ENCODE data around the gene CPEB4. TPM values are rescaled to one million over a fixed set of nuclear protein-coding genes. Genes with fewer than 3 reads are reported as not detected.

Gene CPEB4
- total and polyA plus RNA-seq, 12 donors: 34.4 to 381 (median 149) TPM

DNA sequence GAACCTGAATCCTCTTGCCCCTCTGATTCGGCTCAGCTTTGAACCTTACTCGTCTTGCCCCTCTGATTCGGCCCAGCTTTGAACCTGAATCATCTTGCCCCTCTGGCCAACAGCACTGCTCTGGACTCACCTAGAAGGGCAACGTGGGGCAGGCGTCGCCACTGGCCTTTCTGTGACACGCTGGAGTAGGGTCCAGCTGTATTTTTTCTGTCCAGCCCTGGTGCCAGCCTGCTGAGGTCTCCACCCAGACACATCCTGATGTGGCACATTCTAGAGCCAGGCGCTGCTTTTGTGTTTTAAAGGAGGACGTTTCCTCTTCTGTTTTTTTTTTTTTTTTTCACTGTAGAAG lies 15.2 kb upstream of the CPEB4 start:
- 64 to 84% (median 76%) methylated on average over 8 to 9 of the region's 9 CpGs for WGBS, 4 donors
- Histone ChIP-seq H3K36me3 (replicated peaks in 1 of 2) (no peaks in the 10 kb centered on the region), H3K27me3 (no peaks in the 10 kb centered on the region), H3K4me3 (no peak overlapping the region), H3K4me1 (replicated peaks in 1 of 2) (no peaks in the 10 kb centered on the region), H3K9me3 (replicated peaks in 1 of 3) (no peaks in the 10 kb centered on the region), H3K27ac (peak overlapping the region in 2 of 5 donors; percentile 49 to 52)
- intact Hi-C loops (cut with DNase I): no loop called here
- DNase-seq: peak in 1 of 7 donors; percentile 59
- TF ChIP-seq CTCF (IDR thresholded peaks at IDR 0.05) (no peak), POLR2A (IDR thresholded peaks at IDR 0.05) (no peak)

- Histone ChIP-seq H3K36me3 (replicated peaks in 1 of 2) (no peaks in the 10 kb centered on the region), H3K9me3 (replicated peaks in 1 of 3) (no peaks in the 10 kb centered on the region), H3K27ac (peak overlapping the region in 1 of 5 donors; percentile 49), H3K4me1 (replicated peaks in 1 of 2) (peaks cover 4 to 5% of the 10 kb centered on the region in 2 donors), H3K4me3 (no peak overlapping the region), H3K27me3 (no peaks in the 10 kb centered on the region)
- intact Hi-C loops (cut with DNase I): no loop called here
- TF ChIP-seq POLR2A (IDR thresholded peaks at IDR 0.05) (no peak), CTCF (IDR thresholded peaks at IDR 0.05) (no peak)
- DNase-seq: no peak
- WGBS, 4 donors: 87 to 92% (median 89%) methylated on average over 4 of the region's 4 CpGs
These were observed 14.7 kb upstream of the CPEB4 start for GRCh38 chr5:173873306-173873922.

DNA sequence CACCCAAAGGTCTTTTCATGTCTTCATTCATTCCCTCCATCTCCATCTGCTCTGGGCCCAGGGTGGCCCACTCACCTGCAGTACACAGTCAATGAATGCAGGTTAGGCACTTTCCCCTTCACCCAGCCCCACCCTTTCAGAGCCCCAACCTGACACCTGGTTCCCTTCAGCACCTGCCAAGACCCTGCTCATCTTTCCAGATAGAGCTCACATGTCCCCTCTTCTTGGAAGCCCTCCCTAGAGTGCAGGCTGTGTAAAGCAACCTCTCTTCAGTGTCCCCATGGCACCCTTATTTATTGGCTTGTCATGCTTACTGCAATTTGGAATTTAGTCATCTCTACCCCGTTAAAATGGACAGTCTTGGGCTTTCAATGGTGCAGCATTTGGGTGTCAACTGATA lies 13.0 kb upstream of the CPEB4 start:
- intact Hi-C loops (cut with DNase I): no loop called here
- WGBS, 4 donors: 63 to 79% (median 71%) methylated on average over 1 of the region's 1 CpG
- DNase-seq: no peak
- no peak overlapping the region for H3K4me3 ChIP-seq
- H3K27ac ChIP-seq: no peak overlapping the region
- no peaks in the 10 kb centered on the region for H3K9me3 ChIP-seq (replicated peaks in 1 of 3)
- no peaks in the 10 kb centered on the region for H3K36me3 ChIP-seq (replicated peaks in 1 of 2)
- TF ChIP-seq POLR2A (IDR thresholded peaks at IDR 0.05): no peak
- no peak for TF ChIP-seq CTCF (IDR thresholded peaks at IDR 0.05)
- H3K27me3 ChIP-seq: no peaks in the 10 kb centered on the region
- H3K4me1 ChIP-seq (replicated peaks in 1 of 2): peaks cover 12 to 15% of the 10 kb centered on the region in 2 donors

DNA sequence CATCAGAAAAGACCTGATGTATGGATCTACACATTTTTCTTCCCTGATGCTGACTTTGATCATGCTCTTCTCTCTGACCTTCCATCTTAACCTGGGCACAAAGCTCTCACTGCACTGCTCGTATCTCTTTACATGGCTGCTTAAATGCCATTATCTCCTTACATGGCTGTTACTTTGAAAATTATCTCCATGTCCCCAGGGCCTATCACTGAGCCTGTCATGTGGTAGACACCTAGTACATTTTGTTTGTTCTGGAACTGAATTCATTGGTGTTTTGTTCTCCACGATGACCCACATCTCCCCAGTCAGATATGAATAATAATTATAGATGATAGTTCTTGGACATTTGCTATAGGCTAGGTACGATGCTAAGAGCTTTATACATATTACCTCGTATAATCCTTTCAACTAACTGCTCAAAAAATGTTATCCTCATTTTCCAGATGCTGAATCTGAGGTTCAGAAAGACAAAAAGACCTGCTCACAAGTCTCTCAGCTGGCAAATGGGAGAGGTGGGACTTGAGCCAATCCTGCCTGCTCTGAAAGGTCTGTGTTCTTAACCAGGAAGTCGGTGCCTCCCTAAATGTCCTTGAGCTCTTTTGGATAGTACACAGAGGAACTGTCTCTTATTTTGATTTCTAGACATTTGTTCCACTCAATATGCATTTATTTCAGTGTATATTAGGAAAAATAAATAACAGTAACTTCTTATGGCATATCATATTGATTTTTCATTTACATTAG lies 9.8 kb upstream of the CPEB4 start:
- H3K36me3 ChIP-seq (replicated peaks in 1 of 2): no peaks in the 10 kb centered on the region
- H3K4me3 ChIP-seq: no peak overlapping the region
- H3K27ac ChIP-seq: peak overlapping the region; percentile 6 to 69 (median 40)
- 37 to 50% (median 41%) methylated on average over 5 of the region's 5 CpGs for WGBS, 4 donors
- H3K9me3 ChIP-seq (replicated peaks in 1 of 3): no peaks in the 10 kb centered on the region
- no peak for TF ChIP-seq CTCF (IDR thresholded peaks at IDR 0.05)
- TF ChIP-seq POLR2A (IDR thresholded peaks at IDR 0.05): no peak
- peaks cover 12 to 15% of the 10 kb centered on the region in 2 donors for H3K4me1 ChIP-seq (replicated peaks in 1 of 2)
- no peaks in the 10 kb centered on the region for H3K27me3 ChIP-seq
- peak in 6 of 7 donors; percentile 74 to 93 (median 80) for DNase-seq
- intact Hi-C loops (cut with DNase I): no loop called here

All from adrenal gland (tissue), 12 donors.